ENCODE results near the gene ZFY.

- TF ChIP-seq CTCF (IDR thresholded peaks at IDR 0.05) (no peak), POLR2A (IDR thresholded peaks at IDR 0.05) (no peak)
Measured at GRCh38 chrY:2937149-2937548, 2.0 kb downstream of the ZFY start.

Measured in breast epithelium (tissue), 3 donors.